MM.1S (cell line): ENCODE results near the gene PYGB.

ENCODE experiments used
- CTCF ChIP-seq: fragments of 300-600 bp; sonication (generic); IDR thresholded peaks from 2 replicates; pipeline ENCODE4 v1.5.1; 2016; ENCODE audit warnings: antibody characterized with exemption, low read length, mixed read lengths
- EZH2 ChIP-seq: fragments of 300-600 bp; sonication (generic); optimal IDR thresholded peaks from 2 replicates; pipeline ENCODE3; 2017; ENCODE audit warnings: low read depth, mild to moderate bottlenecking, antibody characterized with exemption, low read length, mixed read lengths

GRCh38 chr20:25277051-25277801 lies 29.3 kb downstream of the PYGB start:
- TF ChIP-seq EZH2 = no peak
- TF ChIP-seq CTCF = no peak
